H9 (cell line): ENCODE results near the gene SSTR5. TPM values are rescaled to one million over a fixed set of nuclear protein-coding genes. Genes with fewer than 3 reads are reported as not detected.

Source experiments
- DNase-seq: peaks from one replicate; pipeline ENCODE4 v3.0.0-alpha.2; 2017
- H2AFZ ChIP-seq: one replicate; pipeline ENCODE4 v1.6.1; 2013; ENCODE audit warnings: mild to moderate bottlenecking, low read length, control low read depth, moderate library complexity
- H2AK5ac ChIP-seq: 2 replicates; pipeline ENCODE4 v1.6.1; 2013; ENCODE audit warnings: low read length, control low read depth, mixed read lengths; ENCODE audit not compliant: insufficient read length
- H2BK120ac ChIP-seq: one replicate; pipeline ENCODE4 v1.6.1; 2013; ENCODE audit warnings: low read depth, mild to moderate bottlenecking, low read length, control low read depth, inconsistent platforms; ENCODE audit not compliant: poor library complexity, severe bottlenecking
- H2BK12ac ChIP-seq: 2 replicates; pipeline ENCODE4 v1.6.1; 2013; ENCODE audit warnings: low read length, control low read depth, mixed read lengths, low read depth; ENCODE audit not compliant: insufficient read length
- H2BK15ac ChIP-seq: 2 replicates; pipeline ENCODE4 v1.6.1; 2013; ENCODE audit warnings: low read depth, low read length, control low read depth
- H2BK20ac ChIP-seq: one replicate; pipeline ENCODE4 v1.6.1; 2013; ENCODE audit warnings: low read depth, mild to moderate bottlenecking, low read length, control low read depth, inconsistent platforms; ENCODE audit not compliant: poor library complexity, severe bottlenecking
- H2BK5ac ChIP-seq: 2 replicates; pipeline ENCODE4 v1.6.1; 2013; ENCODE audit warnings: low read length, control low read depth, mixed read lengths; ENCODE audit not compliant: insufficient read length
- H3K14ac ChIP-seq: 2 replicates; pipeline ENCODE4 v1.6.1; 2013; ENCODE audit warnings: low read length, control low read depth; ENCODE audit not compliant: insufficient read depth
- H3K18ac ChIP-seq: 2 replicates; pipeline ENCODE4 v1.6.1; 2013; ENCODE audit warnings: low read depth, mild to moderate bottlenecking, mixed read lengths, low read length, control low read depth; ENCODE audit not compliant: insufficient read length
- H3K23ac ChIP-seq: 2 replicates; pipeline ENCODE4 v1.6.1; 2013; ENCODE audit warnings: low read length, control low read depth, mixed read lengths, low read depth; ENCODE audit not compliant: insufficient read length
- H3K23me2 ChIP-seq: 2 replicates; pipeline ENCODE4 v1.6.1; 2013; ENCODE audit warnings: low read depth, mild to moderate bottlenecking, mixed read lengths, low read length, control low read depth; ENCODE audit not compliant: insufficient read length, poor library complexity, severe bottlenecking
- H3K27ac ChIP-seq: 2 replicates; pipeline ENCODE4 v1.5.1; 2013; ENCODE audit warnings: low read length, control low read depth, mixed read lengths, low read depth; ENCODE audit not compliant: insufficient read length
- H3K27me3 ChIP-seq: 2 replicates; pipeline ENCODE4 v1.6.1; 2013; ENCODE audit warnings: low read length, control low read depth, inconsistent platforms; ENCODE audit not compliant: insufficient read depth
- H3K4ac ChIP-seq: 2 replicates; pipeline ENCODE4 v1.6.1; 2013; ENCODE audit warnings: low read depth, mild to moderate bottlenecking, control low read depth, inconsistent platforms, low read length, moderate library complexity
- H3K4me1 ChIP-seq: 2 replicates; pipeline ENCODE4 v1.6.1; 2013; ENCODE audit warnings: low read length, control low read depth, inconsistent platforms; ENCODE audit not compliant: insufficient read depth
- H3K4me2 ChIP-seq: 2 replicates; pipeline ENCODE4 v1.6.1; 2013; ENCODE audit warnings: low read length, control low read depth, mixed read lengths; ENCODE audit not compliant: insufficient read length, insufficient read depth
- H3K56ac ChIP-seq: 2 replicates; pipeline ENCODE4 v1.6.1; 2013; ENCODE audit warnings: low read depth, mild to moderate bottlenecking, mixed read lengths, low read length, control low read depth; ENCODE audit not compliant: insufficient read length
- H3K79me1 ChIP-seq: 2 replicates; pipeline ENCODE4 v1.6.1; 2013; ENCODE audit warnings: low read depth, mild to moderate bottlenecking, moderate library complexity, low read length, control low read depth, inconsistent platforms; ENCODE audit not compliant: insufficient read depth, poor library complexity, severe bottlenecking
- H3K79me2 ChIP-seq: 2 replicates; pipeline ENCODE4 v1.6.1; 2013; ENCODE audit warnings: low read length, control low read depth, inconsistent platforms; ENCODE audit not compliant: insufficient read depth
- H3K9ac ChIP-seq: 2 replicates; pipeline ENCODE4 v1.6.1; 2013; ENCODE audit warnings: low read length, control low read depth, mixed read lengths; ENCODE audit not compliant: insufficient read length; ENCODE audit errors: extremely low read depth
- H3K9me3 ChIP-seq: one replicate; pipeline ENCODE4 v1.6.1; 2013; ENCODE audit warnings: low read depth, low read length, inconsistent platforms; ENCODE audit not compliant: control insufficient read depth
- H3T11ph ChIP-seq: one replicate; pipeline ENCODE4 v1.6.1; 2013; ENCODE audit warnings: mild to moderate bottlenecking, low read length, control low read depth, inconsistent platforms
- H4K20me1 ChIP-seq: one replicate; pipeline ENCODE4 v1.6.1; 2013; ENCODE audit not compliant: control insufficient read depth, insufficient read length, insufficient read depth
- H4K5ac ChIP-seq: 2 replicates; pipeline ENCODE4 v1.6.1; 2013; ENCODE audit warnings: low read depth, mild to moderate bottlenecking, mixed read lengths, low read length, control low read depth; ENCODE audit not compliant: insufficient read length
- H4K8ac ChIP-seq: replicated peaks from 2 replicates; pipeline ENCODE4 v1.6.1; 2013; ENCODE audit warnings: low read length, control low read depth, mixed read lengths, low read depth; ENCODE audit not compliant: insufficient read length
- H4K91ac ChIP-seq: 2 replicates; pipeline ENCODE4 v1.6.1; 2013; ENCODE audit warnings: low read depth, mild to moderate bottlenecking, moderate library complexity, mixed read lengths, low read length, control low read depth; ENCODE audit not compliant: insufficient read length
- H3K27ac Mint-ChIP-seq, 3 experiments: 2 replicates in 2 of 3; 3 replicates in 1 of 3; pipeline ENCODE4 v1.8.0; 2020 to 2021; ENCODE audit warnings: mixed read lengths in 3 of 3, mild to moderate bottlenecking in 1 of 3, moderate library complexity in 1 of 3
- H3K27me3 Mint-ChIP-seq: 2 replicates; pipeline ENCODE4 v1.8.0; 2021; ENCODE audit warnings: low read depth, mild to moderate bottlenecking, moderate library complexity, mixed read lengths
- H3K36me3 Mint-ChIP-seq, 3 experiments: 2 replicates in 2 of 3; 3 replicates in 1 of 3; pipeline ENCODE4 v1.8.0; 2020 to 2021; ENCODE audit warnings: low read depth in 3 of 3, mixed read lengths in 3 of 3; ENCODE audit not compliant: insufficient read depth in 1 of 3
- H3K4me1 Mint-ChIP-seq, 2 experiments: 2 replicates each; pipeline ENCODE4 v1.8.0; 2020; ENCODE audit warnings: mixed read lengths in 2 of 2
- H3K4me3 Mint-ChIP-seq, 2 experiments: 2 replicates in 1 of 2; 3 replicates in 1 of 2; pipeline ENCODE4 v1.8.0; 2020 to 2021; ENCODE audit warnings: mild to moderate bottlenecking in 2 of 2, mixed read lengths in 2 of 2, moderate library complexity in 1 of 2
- H3K9me3 Mint-ChIP-seq, 2 experiments: 2 replicates in 1 of 2; 3 replicates in 1 of 2; pipeline ENCODE4 v1.8.0; 2020; ENCODE audit warnings: mild to moderate bottlenecking in 2 of 2, mixed read lengths in 2 of 2, moderate library complexity in 1 of 2
- WGBS: extraction: QIAGEN DNeasy Blood & Tissue Kit; methylation state at CpG from one replicate; pipeline ENCODE4 v1.1.7; 2013; ENCODE audit warnings: missing lambda C conversion rate, low lambda C conversion rate, mixed read lengths; ENCODE audit not compliant: insufficient read length; ENCODE audit errors: extremely low coverage; 5-methylcytosine and 5-hydroxymethylcytosine counted together
- total RNA-seq: library from RNA; stranded (reverse); gene quantifications from 2 replicates; pipeline ENCODE4 v1.2.1, GENCODE V29; 2021
- TF ChIP-seq, protein P1 (sequence below): fragments of 200-600 bp; sonication (generic); conservative IDR thresholded peaks from 3 replicates; pipeline ENCODE4 v1.8.0; 2021; ENCODE audit warnings: antibody characterized with exemption, mild to moderate bottlenecking

The SSTR5 gene
- total RNA-seq, 1 experiment from 2014 or later, result 0.22 TPM

DNA sequence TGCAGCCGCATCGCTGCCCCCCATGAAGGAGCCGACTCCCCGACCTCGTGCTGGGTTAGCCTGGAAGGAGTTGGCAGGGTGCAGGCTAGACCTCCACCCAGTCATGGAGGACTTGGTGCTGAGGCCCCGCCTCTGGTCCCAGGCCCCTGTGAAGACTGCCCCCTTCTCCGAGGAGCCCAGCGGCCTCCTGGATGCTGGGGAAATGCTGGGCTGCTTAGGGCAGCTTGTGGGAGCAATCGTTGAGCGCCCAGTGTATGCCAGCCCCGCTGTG is 1.8 kb downstream of the SSTR5 start:
- Histone ChIP-seq H2AK5ac (no peak overlapping the region), H2AFZ (no peak overlapping the region), H3K27ac (no peak overlapping the region), H2BK15ac (no peak overlapping the region), H3K9me3 (no peaks in the 10 kb centered on the region), H3K79me1 (no peaks in the 10 kb centered on the region), H4K20me1 (no peaks in the 10 kb centered on the region), H2BK12ac (no peak overlapping the region), H3K9ac (no peak overlapping the region), H3K79me2 (no peaks in the 10 kb centered on the region), H2BK5ac (no peak overlapping the region), H3K23ac (no peak overlapping the region), H3K18ac (no peak overlapping the region), H4K8ac (no peak overlapping the region), H2BK20ac (no peak overlapping the region), H3K23me2 (peaks cover 4% of the 10 kb centered on the region), H3K4me1 (no peaks in the 10 kb centered on the region), H3K4ac (no peak overlapping the region), H4K91ac (no peak overlapping the region), H3K4me2 (no peak overlapping the region), H3K27me3 (no peaks in the 10 kb centered on the region), H3T11ph (no peak overlapping the region), H3K14ac (no peak overlapping the region), H4K5ac (no peak overlapping the region), H2BK120ac (no peak overlapping the region), H3K56ac (no peak overlapping the region)
- no CpG with 5 or more reads among the region's 11 CpGs for WGBS
- H3K36me3 Mint-ChIP-seq, result no peaks in the 10 kb centered on the region; a peak in 1 of 7 replicates
- TF ChIP-seq, protein P1, sequence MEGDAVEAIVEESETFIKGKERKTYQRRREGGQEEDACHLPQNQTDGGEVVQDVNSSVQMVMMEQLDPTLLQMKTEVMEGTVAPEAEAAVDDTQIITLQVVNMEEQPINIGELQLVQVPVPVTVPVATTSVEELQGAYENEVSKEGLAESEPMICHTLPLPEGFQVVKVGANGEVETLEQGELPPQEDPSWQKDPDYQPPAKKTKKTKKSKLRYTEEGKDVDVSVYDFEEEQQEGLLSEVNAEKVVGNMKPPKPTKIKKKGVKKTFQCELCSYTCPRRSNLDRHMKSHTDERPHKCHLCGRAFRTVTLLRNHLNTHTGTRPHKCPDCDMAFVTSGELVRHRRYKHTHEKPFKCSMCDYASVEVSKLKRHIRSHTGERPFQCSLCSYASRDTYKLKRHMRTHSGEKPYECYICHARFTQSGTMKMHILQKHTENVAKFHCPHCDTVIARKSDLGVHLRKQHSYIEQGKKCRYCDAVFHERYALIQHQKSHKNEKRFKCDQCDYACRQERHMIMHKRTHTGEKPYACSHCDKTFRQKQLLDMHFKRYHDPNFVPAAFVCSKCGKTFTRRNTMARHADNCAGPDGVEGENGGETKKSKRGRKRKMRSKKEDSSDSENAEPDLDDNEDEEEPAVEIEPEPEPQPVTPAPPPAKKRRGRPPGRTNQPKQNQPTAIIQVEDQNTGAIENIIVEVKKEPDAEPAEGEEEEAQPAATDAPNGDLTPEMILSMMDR, result no peak
- no peaks in the 10 kb centered on the region; a peak in 1 of 5 replicates for H3K9me3 Mint-ChIP-seq
- H3K4me3 Mint-ChIP-seq, result no peak overlapping the region
- no peak overlapping the region for H3K27ac Mint-ChIP-seq
- DNase-seq, result no peak
- H3K27me3 Mint-ChIP-seq, result peaks cover 25% of the 10 kb centered on the region
- H3K4me1 Mint-ChIP-seq, result peaks cover 3 to 26% of the 10 kb centered on the region in 2 experiments
